Keratinocyte (primary cell): Measurements from ENCODE around the gene REELD1. TPM values are rescaled to one million over a fixed set of nuclear protein-coding genes. Genes with fewer than 3 reads are reported as not detected.

Experiments
- DNase-seq: peaks from one replicate; pipeline ENCODE4 v3.0.0-alpha.2; 2011; ENCODE audit warnings: low read depth, missing footprints, low spot score
- FAIRE-seq: peaks from 2 replicates; lab custom pipeline; 2011; peaks lifted over from hg19 to GRCh38; lab: Jason Lieb, UNC
- H2AFZ ChIP-seq: 2 replicates; pipeline ENCODE4 v1.6.0; 2012; ENCODE audit warnings: low read length, control low read depth, inconsistent platforms; ENCODE audit not compliant: control insufficient read depth
- H3K27ac ChIP-seq: 2 replicates; pipeline ENCODE4 v1.5.1; 2011; ENCODE audit warnings: low read length; ENCODE audit not compliant: control insufficient read depth, insufficient read depth
- H3K27me3 ChIP-seq: 3 replicates; pipeline ENCODE4 v1.6.0; 2011; ENCODE audit warnings: low read length; ENCODE audit not compliant: control insufficient read depth, insufficient read depth; ENCODE audit errors: extremely low read depth
- H3K36me3 ChIP-seq, 2 experiments: 2 replicates in 1 of 2; 3 replicates in 1 of 2; pipeline ENCODE4 v1.5.1; 2011; ENCODE audit warnings: low read length in 2 of 2, mild to moderate bottlenecking in 1 of 2; ENCODE audit not compliant: control insufficient read depth in 2 of 2, insufficient read depth in 2 of 2; ENCODE audit errors: extremely low read depth in 1 of 2
- H3K4me1 ChIP-seq: 3 replicates; pipeline ENCODE4 v1.5.1; 2011; ENCODE audit warnings: low read length; ENCODE audit not compliant: control insufficient read depth, insufficient read depth; ENCODE audit errors: extremely low read depth
- H3K4me2 ChIP-seq: 3 replicates; pipeline ENCODE4 v1.6.0; 2011; ENCODE audit warnings: low read depth, low read length; ENCODE audit not compliant: control insufficient read depth, insufficient read depth; ENCODE audit errors: extremely low read depth
- H3K4me3 ChIP-seq, 3 experiments: fragments of 200-600 bp in 1 of 3; sonication (generic) in 1 of 3; 2 replicates in 2 of 3; 3 replicates in 1 of 3; pipeline ENCODE4 v1.5.1; 2011 to 2016; ENCODE audit warnings: low read length in 3 of 3, mild to moderate bottlenecking in 3 of 3, control low read depth in 2 of 3, inconsistent platforms in 1 of 3, low read depth in 1 of 3, mixed read lengths in 1 of 3, mixed run types in 1 of 3, moderate library complexity in 1 of 3; ENCODE audit not compliant: control insufficient read depth in 2 of 3, insufficient read depth in 2 of 3; ENCODE audit errors: extremely low read depth in 1 of 3
- H3K79me2 ChIP-seq: 2 replicates; pipeline ENCODE4 v1.6.0; 2012; ENCODE audit warnings: low read length; ENCODE audit not compliant: control insufficient read depth, insufficient read depth
- H3K9ac ChIP-seq: 3 replicates; pipeline ENCODE4 v1.6.0; 2011; ENCODE audit warnings: low read length; ENCODE audit not compliant: control insufficient read depth, insufficient read depth; ENCODE audit errors: extremely low read depth
- H3K9me1 ChIP-seq: 3 replicates; pipeline ENCODE4 v1.6.0; 2011; ENCODE audit warnings: low read length; ENCODE audit not compliant: control insufficient read depth, insufficient read depth; ENCODE audit errors: extremely low read depth
- H3K9me3 ChIP-seq: 2 replicates; pipeline ENCODE4 v1.5.1; 2012; ENCODE audit warnings: low read depth, low read length; ENCODE audit not compliant: control insufficient read depth
- H4K20me1 ChIP-seq: 3 replicates; pipeline ENCODE4 v1.6.0; 2011; ENCODE audit warnings: low read length; ENCODE audit not compliant: control insufficient read depth, insufficient read depth; ENCODE audit errors: extremely low read depth
- CTCF ChIP-seq, 3 experiments: IDR thresholded peaks in 1 of 3; conservative IDR thresholded peaks in 1 of 3; optimal IDR thresholded peaks in 1 of 3; 2 replicates in 2 of 3; 3 replicates in 1 of 3; pipeline versions ENCODE3 to v1.5.1; 2011; ENCODE audit warnings: low read length in 3 of 3, mild to moderate bottlenecking in 3 of 3, moderate library complexity in 2 of 3, control low read depth in 1 of 3, inconsistent platforms in 1 of 3; ENCODE audit not compliant: insufficient read depth in 2 of 3; ENCODE audit errors: extremely low read depth in 1 of 3
- EZH2 ChIP-seq: IDR thresholded peaks from one replicate; pipeline ENCODE4 v1.6.1; 2012; ENCODE audit warnings: inconsistent platforms, mild to moderate bottlenecking, low read length, moderate library complexity
- dilution Hi-C: fragments of 300-500 bp; cut with MboI; formaldehyde crosslinking; loops from one replicate; pipeline ENCODE4 v1.7.0; 2020; ENCODE audit warnings: low sequenced_read_pairs; ENCODE audit not compliant: extremely low pct_ligation_motif_present
- polyA plus RNA-seq, 5 experiments: library from polyadenylated mRNA; depleted of rRNA in 3 of 5; stranded (reverse) in 3 of 5; stranded (forward) in 1 of 5; unstranded in 1 of 5; fragments of >200 nt; gene quantifications; 1 replicate in 1 of 5; 2 replicates in 3 of 5; 3 replicates in 1 of 5; pipeline versions ENCODE4 v1.2.1 to v1.2.3, GENCODE V29; 2011 to 2012; ENCODE audit warnings: missing spikeins in 2 of 5, low read depth in 1 of 5, low replicate concordance in 1 of 5

Gene REELD1
- polyA plus RNA-seq, 1 donor (not counting 4 experiments of a cell fraction or from before 2014, with no cell fraction given), result not detected

- no peak overlapping the region for H3K4me3 ChIP-seq
- no peaks in the 10 kb centered on the region for H3K9me3 ChIP-seq
- no peak overlapping the region for H3K9ac ChIP-seq
- H3K79me2 ChIP-seq, result no peaks in the 10 kb centered on the region
- H3K9me1 ChIP-seq, result no peaks in the 10 kb centered on the region
- no peaks in the 10 kb centered on the region for H4K20me1 ChIP-seq
- TF ChIP-seq CTCF (optimal IDR thresholded peaks at IDR 0.05 in 1 of 3, IDR thresholded peaks at IDR 0.05 in 1 of 3, conservative IDR thresholded peaks at IDR 0.05 in 1 of 3; ENCODE audit: extremely low read depth in 1 of 3, insufficient read depth in 2 of 3, low read length in 3 of 3), result no peak
- TF ChIP-seq EZH2, result no peak
- DNase-seq, result no peak
- no peak overlapping the region for H3K4me2 ChIP-seq
- dilution Hi-C loops, result no loop called here
- no peaks in the 10 kb centered on the region for H3K4me1 ChIP-seq
- no peak overlapping the region for H3K27ac ChIP-seq
- no peak overlapping the region for H2AFZ ChIP-seq
- peaks cover 3 to 16% of the 10 kb centered on the region in 2 experiments for H3K36me3 ChIP-seq
- no peak for FAIRE-seq
- no peaks in the 10 kb centered on the region for H3K27me3 ChIP-seq
Measured at GRCh38 chr4:146193628-146194027, 20.7 kb upstream of the REELD1 start.

GRCh38 chr4:146194212-146194611 is 20.1 kb upstream of the REELD1 start:
- H3K79me2 ChIP-seq, result no peaks in the 10 kb centered on the region
- no peaks in the 10 kb centered on the region for H3K9me1 ChIP-seq
- dilution Hi-C loops, result no loop called here

More at GRCh38 chr4:146194212-146194611, 20.1 kb upstream of the REELD1 start:
- DNase-seq (no peak), FAIRE-seq (no peak)
- no peaks in the 10 kb centered on the region for H3K9me3 ChIP-seq
- H3K9ac ChIP-seq, result no peak overlapping the region
- H3K27me3 ChIP-seq, result no peaks in the 10 kb centered on the region
- no peak for TF ChIP-seq CTCF (optimal IDR thresholded peaks at IDR 0.05 in 1 of 3, IDR thresholded peaks at IDR 0.05 in 1 of 3, conservative IDR thresholded peaks at IDR 0.05 in 1 of 3; ENCODE audit: extremely low read depth in 1 of 3, insufficient read depth in 2 of 3, low read length in 3 of 3)
- TF ChIP-seq EZH2, result no peak
- no peaks in the 10 kb centered on the region for H4K20me1 ChIP-seq
- H3K4me3 ChIP-seq, result no peak overlapping the region
- H3K27ac ChIP-seq, result no peak overlapping the region
- H3K4me2 ChIP-seq, result no peak overlapping the region
- H3K36me3 ChIP-seq, result peaks cover 3 to 14% of the 10 kb centered on the region in 2 experiments
- H3K4me1 ChIP-seq, result no peaks in the 10 kb centered on the region
- no peak overlapping the region for H2AFZ ChIP-seq
